Mucosa of rectum (tissue), 2 donors: Measurements from ENCODE around the gene HPCAL4.

Source experiments
- H3K27ac ChIP-seq, 2 donors: one replicate each; pipeline ENCODE4 v1.7.0; 2013; ENCODE audit warnings: inconsistent platforms in 2 of 2, low read depth in 2 of 2, low read length in 2 of 2
- H3K27me3 ChIP-seq, 2 donors: one replicate each; pipeline ENCODE4 v1.7.0; 2013; ENCODE audit warnings: low read length in 2 of 2; ENCODE audit not compliant: control insufficient read depth in 2 of 2, insufficient read depth in 2 of 2
- H3K36me3 ChIP-seq, 2 donors: one replicate each; pipeline ENCODE4 v1.7.0; 2013; ENCODE audit warnings: low read length in 2 of 2; ENCODE audit not compliant: control insufficient read depth in 2 of 2, insufficient read depth in 2 of 2
- H3K4me1 ChIP-seq, 2 donors: one replicate each; pipeline ENCODE4 v1.7.0; 2013; ENCODE audit warnings: low read length in 2 of 2, mild to moderate bottlenecking in 1 of 2; ENCODE audit not compliant: control insufficient read depth in 2 of 2, insufficient read depth in 2 of 2
- H3K4me3 ChIP-seq, 2 donors: one replicate each; pipeline ENCODE4 v1.7.0; 2013; ENCODE audit warnings: low read length in 2 of 2
- H3K9ac ChIP-seq, 2 donors: one replicate each; pipeline ENCODE4 v1.7.0; 2013; ENCODE audit warnings: low read length in 2 of 2, low read depth in 1 of 2, mild to moderate bottlenecking in 1 of 2
- H3K9me3 ChIP-seq, 2 donors: one replicate each; pipeline ENCODE4 v1.7.0; 2013; ENCODE audit warnings: low read length in 2 of 2; ENCODE audit not compliant: control insufficient read depth in 2 of 2
- donor health status: healthy.
- donor health status: Normal muscosa, but diverticular disease.

The HPCAL4 gene

DNA sequence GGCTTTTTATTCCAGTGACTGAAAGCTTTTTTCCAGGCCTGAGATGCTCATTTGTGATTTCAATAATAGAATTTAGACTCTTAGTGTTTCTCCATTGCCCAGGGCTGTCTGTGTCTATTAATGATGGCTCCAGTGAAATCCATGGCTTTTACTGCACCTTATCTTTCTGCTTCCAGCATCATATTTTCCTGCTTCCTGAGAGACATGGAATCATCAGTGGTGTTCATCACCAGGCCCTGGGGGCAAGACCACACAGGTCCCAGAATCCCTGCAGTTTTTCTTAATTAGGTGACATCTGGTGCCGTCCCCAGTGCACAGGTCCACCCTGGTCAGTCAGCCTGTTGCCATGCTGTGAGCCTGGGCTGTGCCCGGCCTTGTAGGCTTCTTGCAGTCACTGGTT is 34.8 kb downstream of the HPCAL4 start:
- Histone ChIP-seq H3K4me1 (peaks cover 0 to 2% of the 10 kb centered on the region in 2 donors), H3K9ac (no peak overlapping the region), H3K4me3 (no peak overlapping the region), H3K36me3 (no peaks in the 10 kb centered on the region), H3K27ac (no peak overlapping the region), H3K9me3 (no peaks in the 10 kb centered on the region), H3K27me3 (peaks cover 6 to 7% of the 10 kb centered on the region in 2 donors)

DNA sequence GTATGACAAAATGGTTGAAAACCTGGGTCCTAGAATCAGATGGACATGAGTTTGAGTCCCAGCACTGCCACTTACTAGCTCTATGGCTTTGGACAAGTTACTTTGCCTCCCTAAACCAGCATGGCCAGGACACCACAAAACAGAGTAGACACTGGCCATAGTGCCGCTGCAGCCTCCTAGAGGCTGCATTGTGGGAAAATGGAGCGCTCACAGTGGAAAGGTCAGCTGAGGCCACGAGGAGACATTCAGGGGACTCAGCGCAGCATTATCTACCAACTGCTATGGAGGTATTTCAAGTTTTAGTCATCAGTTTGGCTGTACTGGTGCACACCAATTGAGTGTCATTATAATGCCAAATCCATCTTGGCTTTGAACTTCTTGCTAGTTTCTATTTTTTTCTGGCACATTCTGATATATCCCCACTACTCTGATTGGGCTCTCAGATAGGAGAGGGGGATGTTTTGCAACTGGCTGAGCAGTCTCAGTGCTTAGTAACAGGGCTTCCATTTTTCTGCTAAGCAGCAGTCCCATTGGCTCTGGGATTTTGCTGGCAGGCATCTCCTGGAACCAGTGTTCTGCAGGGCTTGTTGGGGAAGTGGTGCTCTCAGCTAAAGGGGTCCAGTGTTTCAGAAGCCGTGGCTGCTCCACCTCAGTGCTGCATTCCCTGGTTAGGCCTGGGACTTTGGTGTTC is 35.5 kb downstream of the HPCAL4 start:
- H3K9ac ChIP-seq, result no peak overlapping the region
- no peak overlapping the region for H3K4me3 ChIP-seq
- no peaks in the 10 kb centered on the region for H3K36me3 ChIP-seq
- peaks cover 6 to 7% of the 10 kb centered on the region in 2 donors for H3K27me3 ChIP-seq
- no peak overlapping the region for H3K27ac ChIP-seq
- peaks cover 0 to 2% of the 10 kb centered on the region in 2 donors for H3K4me1 ChIP-seq
- H3K9me3 ChIP-seq, result no peaks in the 10 kb centered on the region

DNA sequence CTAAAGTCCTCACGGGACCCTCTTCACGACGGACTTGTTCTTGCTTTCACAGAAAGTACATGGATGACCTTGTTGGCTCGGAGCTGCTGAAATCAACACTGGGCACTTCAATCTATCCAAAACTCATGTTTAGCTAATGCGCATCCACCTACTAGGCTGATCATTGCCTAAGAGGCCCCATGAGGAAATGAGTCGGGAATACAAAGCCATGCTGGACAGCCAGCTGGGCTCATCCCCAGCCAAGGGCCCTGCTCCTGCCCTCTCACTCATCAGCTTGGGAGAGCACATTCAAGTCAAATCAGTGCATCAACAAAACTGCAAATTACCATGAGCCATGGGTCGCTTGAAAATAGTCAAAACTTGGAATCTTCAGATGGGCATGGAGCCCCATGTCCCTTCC is 36.9 kb downstream of the HPCAL4 start:
- Histone ChIP-seq H3K9ac (no peak overlapping the region), H3K27ac (no peak overlapping the region), H3K36me3 (no peaks in the 10 kb centered on the region), H3K27me3 (peaks cover 6 to 7% of the 10 kb centered on the region in 2 donors), H3K4me1 (peaks cover 0 to 2% of the 10 kb centered on the region in 2 donors), H3K9me3 (no peaks in the 10 kb centered on the region), H3K4me3 (no peak overlapping the region)

DNA sequence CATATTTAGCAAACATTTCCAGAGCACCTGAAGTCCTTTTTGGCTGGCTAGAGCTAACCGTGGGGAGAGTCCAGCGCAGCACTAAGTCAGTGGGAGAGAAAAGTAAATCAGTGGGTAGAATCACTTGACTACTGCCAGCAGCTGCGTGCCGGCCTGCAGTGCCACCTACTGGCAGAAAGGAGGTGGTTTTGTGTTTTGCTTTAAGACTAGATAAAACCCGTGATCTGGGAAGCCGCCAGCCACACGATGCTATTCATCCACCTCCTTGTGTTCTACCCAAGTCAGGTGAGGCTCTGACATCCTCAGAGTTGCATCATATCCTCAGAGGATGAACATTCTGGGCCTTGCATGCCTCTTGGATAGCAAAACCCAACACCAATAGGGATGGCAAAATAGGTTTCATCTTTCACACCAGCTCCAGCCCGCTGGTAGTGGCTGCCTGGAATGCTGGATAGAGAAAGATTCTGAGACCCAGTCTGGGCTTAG is 37.6 kb downstream of the HPCAL4 start:
- H3K36me3 ChIP-seq, result no peaks in the 10 kb centered on the region
- no peak overlapping the region for H3K27ac ChIP-seq
- H3K27me3 ChIP-seq, result peaks cover 6 to 7% of the 10 kb centered on the region in 2 donors
- no peak overlapping the region for H3K4me3 ChIP-seq
- no peak overlapping the region for H3K9ac ChIP-seq
- H3K9me3 ChIP-seq, result no peaks in the 10 kb centered on the region
- H3K4me1 ChIP-seq, result peaks cover 0 to 2% of the 10 kb centered on the region in 2 donors

DNA sequence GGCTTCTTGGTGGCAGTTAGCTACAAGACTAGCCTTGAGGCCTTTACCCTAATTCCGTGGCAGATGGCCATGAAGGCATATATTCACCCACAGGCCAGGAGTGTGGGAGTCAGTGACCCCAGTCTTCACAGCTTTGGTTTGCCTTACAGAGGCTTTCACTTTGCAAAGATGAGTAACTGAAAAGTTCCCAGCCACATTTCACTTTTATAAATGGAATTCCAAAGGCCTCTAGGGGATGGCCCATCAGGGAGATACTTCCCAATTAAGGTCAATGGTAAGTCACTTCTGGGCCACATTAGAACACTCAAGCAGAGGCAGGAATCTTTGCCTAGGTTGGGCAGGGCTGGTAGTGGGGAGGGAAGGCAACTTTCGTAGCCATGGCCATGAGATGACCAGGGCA is 38.7 kb downstream of the HPCAL4 start:
- Histone ChIP-seq H3K4me3 (no peak overlapping the region), H3K27me3 (peaks cover 6 to 7% of the 10 kb centered on the region in 2 donors), H3K9ac (no peak overlapping the region), H3K27ac (no peak overlapping the region), H3K4me1 (no peaks in the 10 kb centered on the region), H3K9me3 (no peaks in the 10 kb centered on the region), H3K36me3 (no peaks in the 10 kb centered on the region)

DNA sequence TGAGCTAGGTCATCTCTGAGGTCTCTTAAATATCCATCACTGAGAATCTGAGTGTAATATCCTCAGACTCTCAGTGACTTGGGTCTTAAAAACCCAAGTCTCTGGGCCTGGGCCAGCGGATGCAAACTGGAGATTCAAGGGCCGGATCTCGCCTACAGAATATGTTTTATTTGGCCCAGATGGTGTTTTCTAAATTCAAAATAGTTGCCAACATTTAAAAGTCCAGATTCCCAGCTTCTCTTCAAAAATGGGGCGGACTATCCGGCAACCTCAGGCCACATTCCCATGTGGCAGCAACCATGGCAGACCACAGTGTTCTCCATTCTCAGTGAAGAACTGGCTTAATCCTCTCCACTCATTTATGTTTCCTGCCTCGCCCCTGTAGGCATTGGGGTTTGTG is 39.1 kb downstream of the HPCAL4 start:
- H3K9me3 ChIP-seq, result no peaks in the 10 kb centered on the region
- no peak overlapping the region for H3K9ac ChIP-seq
- no peaks in the 10 kb centered on the region for H3K4me1 ChIP-seq
- H3K36me3 ChIP-seq, result no peaks in the 10 kb centered on the region
- no peak overlapping the region for H3K27ac ChIP-seq
- H3K27me3 ChIP-seq, result peaks cover 6 to 7% of the 10 kb centered on the region in 2 donors
- H3K4me3 ChIP-seq, result no peak overlapping the region

DNA sequence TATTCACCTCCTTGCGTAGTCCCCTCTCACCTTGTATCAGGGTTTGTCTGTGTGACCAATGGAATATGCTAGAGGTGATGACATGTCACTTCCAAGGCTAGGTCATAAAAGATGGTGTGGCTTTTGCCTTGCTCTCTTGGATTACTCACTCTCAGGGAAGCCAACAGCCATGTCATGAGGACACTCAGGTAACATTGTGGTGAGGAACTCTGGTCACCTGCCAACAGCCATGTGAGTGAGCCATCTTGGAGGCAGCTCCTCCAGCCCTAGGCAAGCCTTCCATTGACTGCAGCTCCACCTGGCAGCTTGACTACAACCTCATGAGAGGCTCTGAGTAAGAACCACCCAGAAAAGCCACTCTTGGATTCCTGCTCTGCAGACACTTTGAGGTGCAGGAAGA is 40.8 kb downstream of the HPCAL4 start:
- Histone ChIP-seq H3K27ac (no peak overlapping the region), H3K27me3 (peaks cover 1 to 6% of the 10 kb centered on the region in 2 donors), H3K4me3 (no peak overlapping the region), H3K9ac (no peak overlapping the region), H3K9me3 (no peaks in the 10 kb centered on the region), H3K36me3 (no peaks in the 10 kb centered on the region), H3K4me1 (peaks cover 0 to 2% of the 10 kb centered on the region in 2 donors)

DNA sequence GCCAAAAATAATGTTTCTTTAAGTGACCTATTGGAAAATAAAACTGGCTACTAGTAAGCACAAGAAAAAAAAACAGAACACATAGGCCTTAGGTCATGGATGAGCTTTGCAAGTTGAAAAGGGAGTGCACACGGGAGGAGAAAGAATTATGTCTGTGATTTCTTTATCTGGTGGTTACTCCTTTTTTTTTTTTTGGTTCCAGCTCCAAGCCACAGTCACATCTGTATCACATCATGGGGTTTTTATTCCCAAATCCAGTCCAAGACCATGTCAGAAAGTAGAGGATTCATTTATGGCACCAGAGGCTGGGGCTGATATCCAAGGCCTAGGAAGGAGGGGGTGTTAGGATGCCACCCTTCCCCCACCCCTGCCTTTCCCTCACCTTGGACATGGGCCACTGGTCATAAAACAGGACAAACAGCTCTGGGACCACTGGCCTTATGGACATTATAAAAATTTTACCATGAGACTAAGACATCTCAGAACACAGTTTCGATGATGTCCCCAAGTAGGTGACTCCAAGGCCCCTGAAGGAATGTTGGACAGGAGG is 41.5 kb downstream of the HPCAL4 start:
- Histone ChIP-seq H3K9me3 (no peaks in the 10 kb centered on the region), H3K27ac (no peak overlapping the region), H3K9ac (no peak overlapping the region), H3K4me3 (no peak overlapping the region), H3K36me3 (no peaks in the 10 kb centered on the region), H3K27me3 (peaks cover 0 to 6% of the 10 kb centered on the region in 2 donors), H3K4me1 (peaks cover 0 to 2% of the 10 kb centered on the region in 2 donors)

DNA sequence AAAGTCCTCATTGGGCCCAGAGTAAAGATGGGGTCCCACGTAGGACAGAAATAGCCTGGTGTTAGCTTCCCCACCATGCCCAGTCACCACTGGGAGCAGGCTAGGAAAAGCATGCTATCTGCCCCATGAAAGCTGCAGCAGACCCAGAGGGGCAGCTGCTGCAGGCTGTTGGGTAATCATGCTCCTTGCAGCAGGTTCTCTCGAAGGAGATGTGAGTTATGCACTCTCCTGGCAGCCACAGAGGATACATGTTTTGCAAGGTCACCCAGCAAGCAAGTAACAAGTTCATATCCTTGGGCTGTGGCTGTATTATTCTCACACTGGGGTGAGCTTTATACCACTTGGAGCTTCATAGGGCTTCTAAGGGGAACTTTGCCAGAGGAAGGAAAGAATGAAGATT is 42.7 kb downstream of the HPCAL4 start:
- peaks cover 0 to 2% of the 10 kb centered on the region in 2 donors for H3K4me1 ChIP-seq
- H3K9ac ChIP-seq, result no peak overlapping the region
- H3K36me3 ChIP-seq, result no peaks in the 10 kb centered on the region
- no peak overlapping the region for H3K4me3 ChIP-seq
- H3K27me3 ChIP-seq, result no peaks in the 10 kb centered on the region
- no peak overlapping the region for H3K27ac ChIP-seq
- H3K9me3 ChIP-seq, result no peaks in the 10 kb centered on the region

DNA sequence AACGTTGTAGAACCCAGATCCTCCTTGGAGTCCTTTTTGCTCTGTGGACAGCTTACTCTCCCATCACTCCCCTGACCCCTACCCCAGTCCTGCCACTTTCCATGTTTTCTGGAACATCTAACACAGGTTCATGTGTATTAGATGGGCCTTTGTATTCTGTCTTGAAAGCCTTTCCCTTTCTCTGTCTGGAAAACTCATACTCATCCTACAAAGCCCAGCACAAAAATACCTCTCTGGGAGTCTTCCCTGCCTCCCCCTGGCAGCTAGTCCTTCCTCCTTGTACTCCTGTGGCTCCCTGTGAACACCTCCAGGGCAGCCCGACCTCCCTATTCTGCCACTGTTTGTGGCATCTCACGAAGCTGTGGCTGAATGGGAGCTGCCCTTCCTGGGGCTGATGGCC is 44.0 kb downstream of the HPCAL4 start:
- no peaks in the 10 kb centered on the region for H3K9me3 ChIP-seq
- H3K9ac ChIP-seq, result no peak overlapping the region
- no peaks in the 10 kb centered on the region for H3K27me3 ChIP-seq
- H3K27ac ChIP-seq, result peak overlapping the region in 1 of 2 donors; percentile 35
- no peak overlapping the region for H3K4me3 ChIP-seq
- H3K36me3 ChIP-seq, result no peaks in the 10 kb centered on the region
- H3K4me1 ChIP-seq, result peaks cover 0 to 2% of the 10 kb centered on the region in 2 donors
